H1 (cell line): ENCODE measurements around the gene CXCL14. TPM values are rescaled to one million over a fixed set of nuclear protein-coding genes. Genes with fewer than 3 reads are reported as not detected.
A peak's percentile ranks its signal among the peaks of the same experiment; 100 is the strongest.

Source experiments
- ASH2L ChIP-seq: fragments of 200-600, 300-600 bp; sonication (generic); IDR thresholded peaks from one replicate; pipeline ENCODE4 v1.7.1; 2017; ENCODE audit warnings: low read length
- BRCA1 ChIP-seq: IDR thresholded peaks from 2 replicates; pipeline ENCODE4 v1.6.1; 2012; ENCODE audit warnings: low read depth, low read length, improper control_type of control experiment
- GTF2F1 ChIP-seq: IDR thresholded peaks from 2 replicates; pipeline ENCODE4 v1.6.1; 2012; ENCODE audit warnings: low read depth, low read length, improper control_type of control experiment, borderline replicate concordance
- HDAC2 ChIP-seq, 2 experiments: fragments of 300-600 bp in 1 of 2; sonication (generic) in 1 of 2; IDR thresholded peaks; 2 replicates each; pipeline ENCODE4 v1.6.1; 2011 to 2012; ENCODE audit warnings: low read depth in 2 of 2, low read length in 2 of 2, mild to moderate bottlenecking in 2 of 2, moderate library complexity in 2 of 2, borderline replicate concordance in 1 of 2, inconsistent platforms in 1 of 2
- RAD21 ChIP-seq, 2 experiments: IDR thresholded peaks in 1 of 2; conservative IDR thresholded peaks in 1 of 2; 2 replicates each; pipeline ENCODE4 v1.6.1; 2011; ENCODE audit warnings: low read depth in 2 of 2, low read length in 2 of 2, improper control_type of control experiment in 1 of 2, inconsistent platforms in 1 of 2, mild to moderate bottlenecking in 1 of 2, moderate library complexity in 1 of 2
- TEAD4 ChIP-seq: IDR thresholded peaks from 2 replicates; pipeline ENCODE4 v1.6.1; 2012; ENCODE audit warnings: low read depth, low read length, inconsistent platforms, mixed read lengths
- polyA plus RNA-seq, 7 experiments: library from polyadenylated mRNA; depleted of rRNA in 3 of 7; stranded (reverse) in 5 of 7; unstranded in 2 of 7; fragments of >200 nt in 5 of 7; fragments of 200-250 nt in 2 of 7; gene quantifications; 1 replicate in 5 of 7; 2 replicates in 1 of 7; 4 replicates in 1 of 7; pipeline versions ENCODE4 v1.2.1 to v1.2.3, GENCODE V29; 2011 to 2013; ENCODE audit warnings: missing spikeins in 2 of 7, mixed read lengths in 2 of 7
- total RNA-seq: library from RNA; stranded (reverse); fragmentation: NEBNext Ultra II Directional; extraction: Animal tissue kit (Norgen Biotek cat#: 25700); gene quantifications from 2 replicates; pipeline ENCODE4 v1.2.1, GENCODE V29; 2021

The CXCL14 gene
- total and polyA plus RNA-seq, 2 of the 8 experiments (the other 6 are each of a cell fraction or from before 2014, with no cell fraction given): 1.5 to 1.8 TPM

DNA sequence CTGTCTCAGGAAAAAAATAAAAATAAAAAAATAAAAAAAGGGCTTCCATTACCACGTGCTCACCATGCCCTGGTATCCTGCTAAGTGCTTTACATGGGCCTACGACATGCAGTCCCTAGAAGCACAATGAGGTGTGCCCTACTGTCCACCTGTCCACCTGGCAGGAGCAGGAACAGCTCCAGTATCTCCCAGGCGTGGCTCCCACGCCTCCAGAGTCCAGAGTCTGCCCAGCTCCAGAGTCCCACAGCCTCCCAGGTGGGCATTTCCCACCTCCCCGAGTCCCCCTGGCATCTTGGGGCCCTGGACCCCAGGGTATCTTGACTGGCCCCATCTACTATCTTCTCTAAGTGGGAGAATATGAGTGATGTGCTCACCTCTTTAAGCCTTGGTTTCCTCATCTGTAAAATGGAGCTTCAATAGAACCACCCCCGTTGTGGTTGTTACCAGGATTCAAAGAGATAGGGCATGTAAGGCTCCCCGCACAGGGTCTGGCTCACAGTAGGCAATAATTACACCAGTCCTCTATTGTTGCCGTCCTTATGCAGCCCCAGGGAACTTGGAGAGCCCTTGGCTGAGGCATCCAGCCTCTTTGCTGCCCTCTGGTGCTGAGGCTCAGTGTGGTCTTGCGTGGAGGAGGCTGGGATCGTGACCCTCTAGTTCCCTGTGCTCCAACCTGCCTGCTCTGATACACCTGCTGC lies 8.9 kb downstream of the CXCL14 start (continued):
- TF ChIP-seq BRCA1: no peak
- TF ChIP-seq HDAC2 (IDR thresholded peaks at IDR 0.05; ENCODE audit: borderline replicate concordance in 1 of 2, low read depth in 2 of 2, low read length in 2 of 2): peak; percentile 58 to 66; a peak in 2 of 4 replicates
- TF ChIP-seq GTF2F1: no peak
- peak; percentile 13; the same call in 1 of the 2 replicates for TF ChIP-seq TEAD4
- TF ChIP-seq RAD21 (IDR thresholded peaks at IDR 0.05 in 1 of 2, conservative IDR thresholded peaks at IDR 0.05 in 1 of 2; ENCODE audit: low read depth in 2 of 2, low read length in 2 of 2): peak; percentile 55 to 68
- TF ChIP-seq ASH2L: no peak
